ENCODE measurements around the gene UMPS. TPM values are rescaled to one million over a fixed set of nuclear protein-coding genes. Genes with fewer than 3 reads are reported as not detected.

UMPS gene
- total and polyA plus RNA-seq, 12 donors = 3.1 to 14.4 (median 7.2) TPM

DNA sequence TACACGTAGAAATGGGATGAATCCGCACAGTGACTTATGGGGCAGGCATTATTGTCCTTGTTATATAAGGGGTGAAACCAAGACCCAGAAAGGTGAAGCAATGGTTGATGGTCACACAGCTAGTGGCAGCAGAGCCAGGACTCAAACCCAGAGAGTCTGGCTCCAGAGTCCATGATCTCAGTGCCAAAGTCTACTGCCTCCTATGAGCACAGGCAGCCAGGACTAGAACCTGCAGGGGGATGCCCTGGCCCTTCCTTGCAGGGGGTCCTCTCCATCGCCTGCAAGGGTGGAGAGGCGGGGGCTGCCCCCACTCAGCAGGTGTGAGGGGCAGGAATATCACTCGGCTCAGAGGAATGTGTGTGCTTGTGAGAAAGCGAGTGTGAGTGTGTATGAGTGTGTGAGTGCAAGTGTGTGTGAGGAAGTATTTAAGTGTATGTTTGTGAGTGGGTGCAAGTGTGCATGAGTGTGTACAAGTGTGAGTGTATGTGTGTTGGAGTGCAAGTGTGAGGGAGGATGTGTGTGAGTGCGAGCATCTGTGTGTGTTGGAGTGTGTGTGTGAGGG, 44.7 kb downstream of the UMPS start:
- TF ChIP-seq, protein P1, sequence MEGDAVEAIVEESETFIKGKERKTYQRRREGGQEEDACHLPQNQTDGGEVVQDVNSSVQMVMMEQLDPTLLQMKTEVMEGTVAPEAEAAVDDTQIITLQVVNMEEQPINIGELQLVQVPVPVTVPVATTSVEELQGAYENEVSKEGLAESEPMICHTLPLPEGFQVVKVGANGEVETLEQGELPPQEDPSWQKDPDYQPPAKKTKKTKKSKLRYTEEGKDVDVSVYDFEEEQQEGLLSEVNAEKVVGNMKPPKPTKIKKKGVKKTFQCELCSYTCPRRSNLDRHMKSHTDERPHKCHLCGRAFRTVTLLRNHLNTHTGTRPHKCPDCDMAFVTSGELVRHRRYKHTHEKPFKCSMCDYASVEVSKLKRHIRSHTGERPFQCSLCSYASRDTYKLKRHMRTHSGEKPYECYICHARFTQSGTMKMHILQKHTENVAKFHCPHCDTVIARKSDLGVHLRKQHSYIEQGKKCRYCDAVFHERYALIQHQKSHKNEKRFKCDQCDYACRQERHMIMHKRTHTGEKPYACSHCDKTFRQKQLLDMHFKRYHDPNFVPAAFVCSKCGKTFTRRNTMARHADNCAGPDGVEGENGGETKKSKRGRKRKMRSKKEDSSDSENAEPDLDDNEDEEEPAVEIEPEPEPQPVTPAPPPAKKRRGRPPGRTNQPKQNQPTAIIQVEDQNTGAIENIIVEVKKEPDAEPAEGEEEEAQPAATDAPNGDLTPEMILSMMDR (IDR thresholded peaks at IDR 0.05) = no peak

GRCh38 chr3:124775877-124776276, 45.6 kb downstream of the UMPS start:
- peaks cover 0 to 17% (median 6%) of the 10 kb centered on the region in 9 donors for H3K36me3 ChIP-seq
- DNase-seq = no peak
- TF ChIP-seq, protein P1 (IDR thresholded peaks at IDR 0.05) = no peak
- peaks cover 27 to 97% (median 84%) of the 10 kb centered on the region in 9 donors for H3K4me1 ChIP-seq
- no peaks in the 10 kb centered on the region for H3K27me3 ChIP-seq
- no peak for ATAC-seq
- peak overlapping the region in 3 of 10 donors; percentile 3 to 54 (median 33) for H3K27ac ChIP-seq
- 62 to 92% methylated on average over 9 of the region's 9 CpGs for WGBS, 2 donors
- intact Hi-C loops (cut with DNase I) = loop anchor here in 4 of 10 donors (5.0 to 10.0 kb wide), 4 partner anchors 36 to 269 kb away; partner anchors contain the start of gene ITGB5 (in 1 of the 4)
- H3K4me3 ChIP-seq = no peak overlapping the region
- H3K9me3 ChIP-seq = no peaks in the 10 kb centered on the region

More for the DNA sequence above, 44.7 kb downstream of the UMPS start:
- Histone ChIP-seq H3K27me3 (no peaks in the 10 kb centered on the region), H3K9me3 (no peaks in the 10 kb centered on the region), H3K36me3 (peaks cover 0 to 19% (median 8%) of the 10 kb centered on the region in 9 donors), H3K27ac (peak overlapping the region in 8 of 10 donors; percentile 3 to 83 (median 66)), H3K4me3 (no peak overlapping the region), H3K4me1 (peaks cover 25 to 97% (median 84%) of the 10 kb centered on the region in 9 donors)
- no peak for ATAC-seq
- no peak for DNase-seq
- intact Hi-C loops (cut with DNase I) = loop anchor here in 5 of 10 donors (5.0 to 10.0 kb wide), 4 partner anchors 37 to 270 kb away; partner anchors contain the start of gene ITGB5 (in 2 of the 5)
- WGBS, 2 donors = 82 to 93% methylated on average over 7 of the region's 7 CpGs

- no peaks in the 10 kb centered on the region for H3K9me3 ChIP-seq
- TF ChIP-seq, protein P1 (IDR thresholded peaks at IDR 0.05) = no peak
- H3K4me1 ChIP-seq = peaks cover 32 to 97% (median 84%) of the 10 kb centered on the region in 9 donors
- peaks cover 0 to 17% (median 6%) of the 10 kb centered on the region in 9 donors for H3K36me3 ChIP-seq
- WGBS, 2 donors = 94% methylated on average over 5 of the region's 5 CpGs
- no peak for DNase-seq
- intact Hi-C loops (cut with DNase I) = loop anchor here in 4 of 10 donors (5.0 to 10.0 kb wide), 4 partner anchors 35 to 268 kb away; partner anchors contain the start of gene ITGB5 (in 1 of the 4)
- H3K27me3 ChIP-seq = no peaks in the 10 kb centered on the region
- no peak overlapping the region for H3K4me3 ChIP-seq
- peak overlapping the region in 2 of 10 donors; percentile 16 to 97 for H3K27ac ChIP-seq
- no peak for ATAC-seq
These were observed 46.6 kb downstream of the UMPS start for GRCh38 chr3:124776856-124777255.

GRCh38 chr3:124777762-124778470, 47.7 kb downstream of the UMPS start:
- intact Hi-C loops (cut with DNase I) = loop anchor here in 4 of 10 donors (5.0 to 10.0 kb wide), 4 partner anchors 34 to 267 kb away; partner anchors contain the start of gene ITGB5 (in 1 of the 4)
- H3K27ac ChIP-seq = peak overlapping the region in 4 of 10 donors; percentile 20 to 97 (median 57)

More at GRCh38 chr3:124777762-124778470, 47.7 kb downstream of the UMPS start:
- peaks cover 0 to 17% (median 6%) of the 10 kb centered on the region in 9 donors for H3K36me3 ChIP-seq
- no peak for DNase-seq
- no peaks in the 10 kb centered on the region for H3K27me3 ChIP-seq
- WGBS, 2 donors = 89 to 90% methylated on average over 5 of the region's 5 CpGs
- H3K9me3 ChIP-seq = no peaks in the 10 kb centered on the region
- no peak overlapping the region for H3K4me3 ChIP-seq
- H3K4me1 ChIP-seq = peaks cover 34 to 97% (median 84%) of the 10 kb centered on the region in 9 donors
- TF ChIP-seq, protein P1 (IDR thresholded peaks at IDR 0.05) = no peak
- ATAC-seq = no peak

All from heart right ventricle (tissue), 16 donors.